ENCODE data around the gene XPR1.

- TF ChIP-seq POLR2AphosphoS5 (IDR thresholded peaks at IDR 0.05; ENCODE audit: low read depth, low read length) (no peak), TAF1 (IDR thresholded peaks at IDR 0.05; ENCODE audit: low read depth, low read length) (no peak), POLR2A (IDR thresholded peaks at IDR 0.05; ENCODE audit: low read depth, low read length) (no peak), PAX5 (IDR thresholded peaks at IDR 0.05; ENCODE audit: insufficient read depth, low read length, severe bottlenecking) (no peak), SPI1 (IDR thresholded peaks at IDR 0.05; ENCODE audit: low read depth, low read length) (no peak), POU2F2 (IDR thresholded peaks at IDR 0.05; ENCODE audit: low read depth, low read length) (no peak)
Observed at GRCh38 chr1:180800945-180801344, 169.1 kb downstream of the XPR1 start.
